Activated CD4-positive, alpha-beta T cell treated with anti-CD3 and anti-CD28 coated beads for 1 hour (primary cell): ENCODE measurements around the gene OSBP2.
"Not testable (repeated sequence)": the region's sequence is repeated elsewhere in the genome, so short reads cannot be mapped to it uniquely, and the experiment has no call there.

ENCODE experiments used
- DNase-seq: peaks from one replicate; pipeline ENCODE4 v3.0.0-alpha.2; 2020

The OSBP2 gene

GRCh38 chr22:30721741-30722140 is 27.1 kb downstream of the OSBP2 start:
- DNase-seq, result no peak

- no peak for DNase-seq
These were observed 34.2 kb downstream of the OSBP2 start for GRCh38 chr22:30728826-30729225.

DNA sequence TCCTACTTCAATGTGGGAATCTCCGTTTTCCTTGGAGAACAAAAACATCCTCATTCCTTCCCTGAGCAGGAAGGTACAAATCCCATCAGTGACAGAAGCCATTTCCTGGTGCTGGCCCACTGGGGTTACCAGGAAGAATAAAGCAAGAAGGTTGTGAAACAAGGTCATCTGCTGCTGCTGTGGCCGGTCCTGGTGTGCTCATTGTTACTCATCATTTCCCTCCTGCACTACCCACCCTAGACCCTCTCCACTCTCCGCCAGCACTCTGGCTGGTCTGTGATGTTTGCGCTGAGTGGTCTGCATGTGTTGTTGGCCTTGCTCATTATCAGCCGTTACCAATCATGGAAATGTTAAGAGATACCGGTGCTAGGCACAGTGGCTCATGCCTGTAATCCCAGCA is 37.0 kb downstream of the OSBP2 start:
- DNase-seq, result no peak

DNA sequence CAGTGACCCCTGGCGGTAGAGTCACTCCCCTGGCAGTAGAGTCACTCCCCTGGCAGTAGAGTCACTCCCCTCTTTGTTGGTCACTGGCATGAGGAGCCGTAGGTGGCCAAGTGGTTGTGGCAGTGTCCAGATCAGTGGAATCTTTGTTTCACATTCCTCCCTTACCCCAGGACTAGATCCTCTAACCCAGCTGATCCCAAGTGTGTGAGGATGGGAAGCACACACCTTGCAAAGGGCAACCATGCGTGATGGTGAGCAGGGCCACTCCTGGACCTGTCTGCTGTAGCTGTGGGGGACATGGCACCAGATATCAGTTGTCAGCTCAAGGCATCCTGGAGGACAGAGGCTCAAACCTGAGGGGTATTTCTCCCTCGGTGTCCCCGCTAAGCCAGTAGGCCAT is 37.8 kb downstream of the OSBP2 start:
- no peak for DNase-seq

DNA sequence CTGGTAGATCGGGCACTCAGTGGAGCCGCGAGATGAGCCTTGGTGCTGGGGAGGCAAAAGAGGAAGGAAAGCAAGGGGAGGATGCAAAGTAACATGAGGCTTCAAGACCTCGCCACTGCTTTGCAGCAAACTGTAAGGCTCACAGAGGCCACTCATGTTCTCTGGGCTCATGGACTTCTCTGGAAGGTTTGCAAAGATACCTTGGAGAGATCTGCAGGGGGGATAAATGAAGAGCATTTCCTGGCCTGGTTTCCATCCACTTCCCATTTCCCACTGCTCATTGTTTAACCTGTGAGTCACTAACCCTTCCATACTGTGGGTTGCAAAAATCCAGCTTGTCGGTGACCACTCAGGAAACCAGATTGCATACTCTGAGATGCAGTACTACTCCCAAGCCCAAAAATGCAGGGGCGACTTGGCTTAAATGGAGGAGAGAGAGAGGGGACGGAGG is 38.5 kb downstream of the OSBP2 start:
- no peak for DNase-seq

DNA sequence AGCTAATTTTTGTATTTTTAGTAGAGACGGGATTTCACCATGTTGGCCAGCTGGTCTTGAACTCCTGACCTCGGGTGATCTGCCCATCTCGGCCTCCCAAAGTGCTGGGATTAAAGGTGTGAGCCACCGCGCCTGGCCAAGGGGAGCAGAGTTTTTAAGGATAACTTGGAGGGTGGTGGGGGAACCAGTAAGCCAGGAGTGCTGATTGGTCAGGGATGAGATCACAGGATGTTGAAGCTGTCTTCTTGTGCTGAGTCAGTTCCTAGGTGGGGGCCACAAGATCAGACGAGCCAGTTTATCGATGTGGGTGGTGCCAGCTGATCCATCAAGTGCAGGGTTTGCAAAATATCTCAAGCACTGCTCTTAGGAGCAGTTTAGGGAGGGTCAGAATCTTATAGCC is 45.3 kb downstream of the OSBP2 start:
- not testable (repeated sequence) for DNase-seq

DNA sequence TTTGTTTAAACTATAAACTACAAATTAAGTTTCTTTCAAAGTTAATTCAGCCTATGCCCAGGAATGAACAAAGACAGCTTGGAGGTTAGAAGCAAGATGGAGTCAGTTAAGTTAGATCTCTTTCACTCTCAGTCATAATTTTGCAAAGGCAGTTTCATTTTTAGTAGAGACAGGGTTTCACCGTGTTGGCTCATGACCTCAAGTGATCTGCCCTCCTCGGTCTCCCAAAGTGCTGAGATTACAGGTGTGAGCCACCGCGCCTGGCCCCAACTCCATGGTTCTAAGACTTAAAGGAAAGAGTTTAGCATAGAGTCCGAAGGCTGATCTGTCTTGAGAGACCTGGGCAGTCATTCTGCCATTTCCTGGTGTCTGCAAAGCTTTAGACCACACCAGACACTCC is 45.8 kb downstream of the OSBP2 start:
- not testable (repeated sequence) for DNase-seq

- no peak for DNase-seq
These were observed 47.9 kb downstream of the OSBP2 start for GRCh38 chr22:30742291-30743256.

DNA sequence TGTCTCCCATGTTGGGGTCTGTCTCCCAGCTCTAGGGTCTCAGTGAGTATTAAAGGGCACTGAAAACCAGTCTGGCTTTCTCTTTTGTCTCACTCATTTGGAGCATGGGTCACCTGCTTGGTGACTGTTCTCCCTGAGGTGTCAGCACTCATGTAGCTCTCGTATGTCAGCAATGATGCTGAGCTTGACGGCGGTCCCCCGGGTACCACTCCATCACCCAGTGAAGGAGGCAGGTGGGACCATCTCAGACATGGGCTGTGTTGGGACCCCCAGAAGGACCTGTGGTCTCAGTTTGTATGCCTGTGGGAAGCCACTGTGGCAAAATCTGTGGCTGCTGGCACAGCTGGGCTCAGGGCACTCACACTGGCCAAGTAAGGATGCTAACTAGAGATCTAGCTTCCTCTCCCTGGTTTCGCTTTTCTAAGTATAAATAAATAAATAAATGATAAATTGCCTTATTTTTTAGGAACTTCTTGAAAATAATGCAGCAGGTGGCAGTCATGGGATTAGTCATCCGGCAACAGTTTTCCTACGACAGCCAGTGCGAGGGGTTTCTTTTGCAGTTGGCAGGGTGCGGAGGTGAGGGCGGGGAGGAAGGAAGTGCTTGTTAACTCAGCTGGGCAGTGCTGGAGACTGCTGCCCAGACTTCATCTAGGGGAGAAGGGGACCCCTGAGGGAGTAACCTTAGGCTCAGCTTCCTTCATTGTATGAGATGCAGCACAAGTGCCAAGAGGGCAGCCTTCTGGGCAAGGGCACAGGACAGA is 48.8 kb downstream of the OSBP2 start:
- DNase-seq, result no peak

DNA sequence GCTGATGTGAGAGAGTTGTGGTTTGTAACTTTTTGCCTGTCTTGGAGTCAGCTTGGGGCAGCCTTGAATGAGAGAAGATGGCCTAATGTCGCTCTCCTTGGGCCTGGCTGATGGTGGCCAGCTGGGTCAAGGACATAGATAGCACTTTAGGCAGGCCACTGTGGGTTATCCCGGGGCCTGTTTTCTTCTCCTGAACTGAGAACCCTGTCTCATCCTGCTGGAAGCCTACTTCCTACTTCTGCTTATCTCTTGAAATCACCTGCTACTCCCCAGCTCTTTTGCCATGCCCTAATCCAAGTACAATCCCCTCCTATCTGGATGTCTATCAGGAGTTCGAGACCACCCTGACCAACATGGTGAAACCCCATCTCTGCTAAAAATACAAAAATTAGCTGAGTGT is 49.5 kb downstream of the OSBP2 start:
- no peak for DNase-seq

GRCh38 chr22:30747493-30747892 is 52.8 kb downstream of the OSBP2 start:
- no peak for DNase-seq

- DNase-seq, result no peak
These were observed 54.6 kb downstream of the OSBP2 start for GRCh38 chr22:30749272-30749671.

GRCh38 chr22:30749849-30750248 is 55.2 kb downstream of the OSBP2 start:
- DNase-seq, result no peak

DNA sequence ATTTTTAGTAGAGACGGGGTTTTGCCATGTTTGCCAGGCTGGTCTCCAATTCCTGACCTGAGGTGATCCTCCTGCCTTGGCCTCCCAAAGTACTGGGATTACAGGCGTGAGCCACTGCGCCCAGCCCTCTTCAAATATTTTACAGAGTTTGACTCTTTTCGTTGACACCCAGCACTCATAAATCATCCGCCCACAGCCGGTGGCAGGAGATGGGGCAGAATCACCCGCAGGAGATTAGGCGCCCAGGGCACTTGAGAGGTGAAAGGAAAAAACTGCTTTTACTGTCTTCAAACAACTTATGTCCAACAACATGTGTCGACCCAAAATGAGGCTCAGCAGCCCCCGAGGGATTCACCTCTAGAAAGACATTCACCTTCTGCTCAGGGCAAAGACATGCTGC is 56.9 kb downstream of the OSBP2 start:
- DNase-seq, result no peak

GRCh38 chr22:30752771-30753170 is 58.1 kb downstream of the OSBP2 start:
- DNase-seq, result no peak

DNA sequence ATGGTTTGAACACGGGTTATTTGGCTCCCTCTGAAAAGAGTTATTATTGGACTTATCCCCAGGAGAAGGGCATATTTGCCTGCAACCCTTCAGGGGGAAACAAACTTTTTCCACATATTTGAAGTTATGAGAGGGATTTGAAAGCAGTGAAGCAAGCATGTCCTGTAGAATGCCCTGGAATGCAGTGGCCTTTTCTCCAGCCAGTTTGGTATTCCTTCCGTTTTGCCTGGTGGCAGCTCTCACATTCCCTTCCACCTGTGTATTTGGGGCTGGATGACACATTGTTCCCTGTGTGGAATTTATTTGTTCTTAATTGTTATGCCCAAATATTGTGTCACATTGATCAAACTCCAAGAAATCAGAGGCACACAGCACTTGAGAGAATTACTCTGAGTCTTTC is 59.0 kb downstream of the OSBP2 start:
- no peak for DNase-seq

- DNase-seq, result no peak
These were observed 59.8 kb downstream of the OSBP2 start for GRCh38 chr22:30754521-30754920.

DNA sequence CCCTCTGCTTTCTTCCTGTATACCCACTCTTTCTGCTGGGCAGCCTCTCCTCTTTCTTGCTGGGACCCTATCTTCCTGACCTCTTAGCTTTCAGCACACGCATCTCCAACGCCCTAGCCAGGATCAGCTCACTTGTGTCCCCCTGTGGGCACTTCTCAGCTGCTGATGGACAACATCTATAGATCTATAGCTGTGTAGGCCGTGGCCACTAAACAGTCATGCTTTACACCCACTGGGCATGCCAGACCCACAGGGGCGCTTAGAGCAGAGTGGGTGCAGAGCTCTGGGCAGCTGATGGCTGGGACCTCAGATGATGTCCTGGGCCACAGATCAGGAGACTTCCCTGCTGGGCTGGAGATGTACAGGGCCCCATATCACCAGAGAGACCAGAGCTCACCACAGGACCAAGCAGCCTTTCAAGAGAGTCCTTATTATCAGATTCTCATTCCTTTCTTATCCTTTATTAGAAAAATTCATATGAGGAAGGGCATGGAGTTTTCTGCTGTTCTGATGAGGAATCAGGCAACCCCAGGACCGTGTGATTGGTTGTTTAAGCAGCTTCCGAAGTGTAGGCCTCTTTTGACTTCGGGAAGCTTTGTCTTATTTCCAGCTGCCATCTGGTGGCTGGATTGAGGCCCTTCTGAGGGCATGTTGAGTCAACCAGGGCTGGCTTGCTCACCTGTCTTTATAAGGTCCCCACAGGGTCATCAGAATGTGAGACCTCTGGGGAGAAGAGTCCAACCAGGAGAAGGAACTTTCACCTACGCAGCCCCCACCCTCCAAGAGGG is 60.5 kb downstream of the OSBP2 start:
- peak; percentile 21 for DNase-seq

GRCh38 chr22:30755759-30756124 is 61.1 kb downstream of the OSBP2 start:
- no peak for DNase-seq

GRCh38 chr22:30763815-30764673 is 69.4 kb downstream of the OSBP2 start:
- peak; percentile 14 for DNase-seq

DNA sequence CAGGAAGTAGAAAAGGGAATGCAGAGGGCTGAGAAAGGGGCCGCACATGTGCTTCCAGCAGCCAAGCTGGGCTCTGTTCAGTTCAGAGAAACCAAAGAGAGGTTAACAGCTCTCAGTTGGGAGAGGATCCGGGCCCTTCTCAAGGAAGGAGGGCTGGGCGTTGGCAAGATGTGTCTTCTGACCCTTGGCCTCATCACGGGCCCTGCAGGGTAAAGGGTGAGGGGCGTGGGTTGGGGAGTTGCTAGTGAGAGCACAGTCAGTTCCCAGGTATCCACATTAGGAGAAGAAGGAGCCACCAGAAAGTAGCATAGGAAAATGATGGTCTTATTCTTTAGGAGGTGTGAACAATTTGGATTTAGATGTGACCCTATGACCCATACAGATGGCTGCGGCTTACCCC is 73.0 kb downstream of the OSBP2 start:
- no peak for DNase-seq

DNA sequence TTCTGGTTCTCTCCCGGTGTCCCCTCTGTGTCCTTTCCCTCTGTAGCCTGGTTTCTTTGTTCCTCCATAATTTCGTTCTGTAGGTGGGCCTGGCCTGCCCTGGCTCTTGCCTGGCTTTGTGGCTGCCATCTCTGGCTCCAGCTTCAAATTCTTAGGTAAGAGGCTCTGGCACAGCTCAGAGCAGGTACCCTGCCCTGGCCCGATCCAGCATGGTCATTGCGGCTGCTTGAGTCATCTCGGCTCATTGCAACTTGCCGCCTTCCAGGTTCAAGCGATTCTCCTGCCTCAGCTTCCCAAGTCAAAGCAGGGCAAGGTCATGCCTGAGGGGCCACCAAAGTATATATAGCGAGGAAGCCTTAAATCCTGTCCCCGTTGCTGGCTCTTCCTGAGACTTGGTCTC is 76.0 kb downstream of the OSBP2 start:
- DNase-seq, result no peak
